ENCODE measurements around the gene ZNF511.

GRCh38 chr10:133356549-133357284 lies 48.0 kb downstream of the ZNF511 start:
- TF ChIP-seq, protein P1, sequence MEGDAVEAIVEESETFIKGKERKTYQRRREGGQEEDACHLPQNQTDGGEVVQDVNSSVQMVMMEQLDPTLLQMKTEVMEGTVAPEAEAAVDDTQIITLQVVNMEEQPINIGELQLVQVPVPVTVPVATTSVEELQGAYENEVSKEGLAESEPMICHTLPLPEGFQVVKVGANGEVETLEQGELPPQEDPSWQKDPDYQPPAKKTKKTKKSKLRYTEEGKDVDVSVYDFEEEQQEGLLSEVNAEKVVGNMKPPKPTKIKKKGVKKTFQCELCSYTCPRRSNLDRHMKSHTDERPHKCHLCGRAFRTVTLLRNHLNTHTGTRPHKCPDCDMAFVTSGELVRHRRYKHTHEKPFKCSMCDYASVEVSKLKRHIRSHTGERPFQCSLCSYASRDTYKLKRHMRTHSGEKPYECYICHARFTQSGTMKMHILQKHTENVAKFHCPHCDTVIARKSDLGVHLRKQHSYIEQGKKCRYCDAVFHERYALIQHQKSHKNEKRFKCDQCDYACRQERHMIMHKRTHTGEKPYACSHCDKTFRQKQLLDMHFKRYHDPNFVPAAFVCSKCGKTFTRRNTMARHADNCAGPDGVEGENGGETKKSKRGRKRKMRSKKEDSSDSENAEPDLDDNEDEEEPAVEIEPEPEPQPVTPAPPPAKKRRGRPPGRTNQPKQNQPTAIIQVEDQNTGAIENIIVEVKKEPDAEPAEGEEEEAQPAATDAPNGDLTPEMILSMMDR (IDR thresholded peaks at IDR 0.05): no peak
- TF ChIP-seq POLR2A (IDR thresholded peaks at IDR 0.05) (no peak), EP300 (IDR thresholded peaks at IDR 0.05) (no peak)

Data from tibial nerve (tissue), 4 donors.